Heart right ventricle (tissue), 16 donors: Measurements from ENCODE around the gene NARF. TPM values are rescaled to one million over a fixed set of nuclear protein-coding genes. Genes with fewer than 3 reads are reported as not detected.
A peak's percentile ranks its signal among the peaks of the same experiment; 100 is the strongest.
"Not testable (repeated sequence)": the region's sequence is repeated elsewhere in the genome, so short reads cannot be mapped to it uniquely, and the experiment has no call there.

Source experiments
- ATAC-seq, 8 donors: fragments of 200-7000 bp; cut with Tn5 transposase; one replicate each; pipeline ENCODE4 v1.9.1; 2020; ENCODE audit warnings: mild to moderate bottlenecking in 8 of 8, moderate library complexity in 8 of 8, moderate number of reproducible peaks in 1 of 8
- DNase-seq, 2 donors: peaks; one replicate each; pipeline ENCODE4 v3.0.0-alpha.2; 2020
- H3K27ac ChIP-seq, 10 donors: fragments of 200-600 bp; sonication (generic) in 2 of 10; one replicate each; pipeline versions ENCODE4 v1.5.0 to v1.8.0; 2020 to 2022; ENCODE audit warnings: mild to moderate bottlenecking in 3 of 10
- H3K27me3 ChIP-seq, 7 donors: fragments of 200-600 bp; one replicate each; pipeline ENCODE4 v1.8.0; 2021 to 2022; ENCODE audit warnings: mild to moderate bottlenecking in 2 of 7
- H3K36me3 ChIP-seq, 9 donors: fragments of 200-600 bp; sonication (generic) in 1 of 9; one replicate each; pipeline versions ENCODE4 v1.5.0 to v1.8.0; 2020 to 2022; ENCODE audit warnings: mild to moderate bottlenecking in 2 of 9
- H3K4me1 ChIP-seq, 9 donors: fragments of 200-600 bp; sonication (generic) in 1 of 9; one replicate each; pipeline versions ENCODE4 v1.5.0 to v1.8.0; 2020 to 2022; ENCODE audit warnings: mild to moderate bottlenecking in 4 of 9
- H3K4me3 ChIP-seq, 10 donors: fragments of 200-600 bp; sonication (generic) in 2 of 10; one replicate each; pipeline versions ENCODE4 v1.5.0 to v1.8.0; 2020 to 2022; ENCODE audit warnings: mild to moderate bottlenecking in 7 of 10, moderate library complexity in 2 of 10
- H3K9me3 ChIP-seq, 11 donors: fragments of 200-600 bp in 10 of 11; sonication (generic) in 2 of 11; one replicate each; pipeline versions ENCODE4 v1.5.0 to v1.8.0; 2013 to 2022; ENCODE audit warnings: mild to moderate bottlenecking in 2 of 11, control low read depth in 1 of 11, moderate library complexity in 1 of 11
- CTCF ChIP-seq, 9 donors: fragments of 200-600 bp; sonication (generic) in 2 of 9; IDR thresholded peaks; one replicate each; pipeline versions ENCODE4 v1.5.0 to v1.8.0; 2021 to 2022; ENCODE audit warnings: antibody characterized with exemption in 9 of 9, mild to moderate bottlenecking in 5 of 9, moderate library complexity in 1 of 9
- WGBS, 2 donors: extraction: QIAGEN DNeasy Blood & Tissue Kit; methylation state at CpG; one replicate each; pipeline ENCODE4 v1.1.7; 2013; ENCODE audit warnings: inconsistent platforms in 1 of 2; 5-methylcytosine and 5-hydroxymethylcytosine counted together
- intact Hi-C, 10 donors: fragments of 100-400 bp; cut with DNase I; formaldehyde crosslinking; loops; one replicate each; pipeline versions ENCODE4 v1.11.1 to v1.14.2; 2022
- polyA plus RNA-seq, 2 donors: library from polyadenylated mRNA; stranded (reverse); fragments of 200-250 nt; gene quantifications; one replicate each; pipeline ENCODE4 v1.2.3, GENCODE V29; 2013
- total RNA-seq, 10 donors: library from RNA; stranded (reverse); fragmentation: NEBNext Ultra II Directional in 3 of 10; extraction: Animal tissue kit (Norgen Biotek cat#: 25700) in 3 of 10; gene quantifications; one replicate each; pipeline versions ENCODE4 v1.2.1 to v1.2.4, GENCODE V29; 2021 to 2023
- donor health status: Arrhythmogenic right ventricular cardiomyopathy.
- donor health status: ischemic (EF 13 %, LVEDD 7.1; RV severe dilation, severe dysfunction).
- donor health status: healthy with polysubstance abuse.
- donor health status: DM: no; HTN: yes; CAD: no.
- donor health status: DM: no; HTN: no; CAD: no.
- donor health status: ischemic (EF 25% LVEDD 6.9; RV normal size, moderate dysfunction).
- donor health status: ischemic (EF 25% LVEDD 5.7; RV mildly dilated, moderate dysfunction).
- donor health status: healthy.
- donor health status: DM: yes; HTN: yes; CAD: no.
- donor health status: Ischemic cardiomyopathy.
- donor health status: ischemic (EF 35%, LVEDD 5.7; RV mildly dilated, moderate dysfunction).
- donor health status: nonischemic (EF 11% LVEDD 7.7; RV severe dilation, severe dysfunction).
- donor health status: DM: yes; HTN: yes; CAD: no.
- donor health status: PGD.
- donor health status: ischemic (EF 29% LVEDD 5.4; RV normal size, mild dysfunction).
- donor health status: nonischemic (EF 23%, LVEDD 6.1; RV moderate dilation, normal function).

NARF gene
- total and polyA plus RNA-seq, 12 donors = 48.4 to 179 (median 64.5) TPM

GRCh38 chr17:82529914-82530300 is 71.4 kb downstream of the NARF start:
- no peak for TF ChIP-seq CTCF (IDR thresholded peaks at IDR 0.05)
- H3K4me3 ChIP-seq = no peak overlapping the region
- peaks cover 22 to 98% (median 80%) of the 10 kb centered on the region in 9 donors for H3K4me1 ChIP-seq
- H3K36me3 ChIP-seq = no peaks in the 10 kb centered on the region
- ATAC-seq = no peak
- H3K27ac ChIP-seq = peak overlapping the region in 2 of 10 donors; percentile 85 to 89
- no peaks in the 10 kb centered on the region for H3K9me3 ChIP-seq
- intact Hi-C loops = no loop called here
- no peak for DNase-seq
- H3K27me3 ChIP-seq = no peaks in the 10 kb centered on the region
- 82 to 84% methylated on average over 9 of the region's 9 CpGs for WGBS, 2 donors

GRCh38 chr17:82531431-82531881 is 72.9 kb downstream of the NARF start:
- intact Hi-C loops = no loop called here
- H3K36me3 ChIP-seq = no peaks in the 10 kb centered on the region
- no peaks in the 10 kb centered on the region for H3K27me3 ChIP-seq
- no peak for ATAC-seq
- H3K4me1 ChIP-seq = peaks cover 20 to 98% (median 80%) of the 10 kb centered on the region in 9 donors
- no peaks in the 10 kb centered on the region for H3K9me3 ChIP-seq
- no peak overlapping the region for H3K4me3 ChIP-seq
- no peak for TF ChIP-seq CTCF (IDR thresholded peaks at IDR 0.05)
- WGBS, 2 donors = 88 to 90% methylated on average over 7 of the region's 7 CpGs
- no peak for DNase-seq
- H3K27ac ChIP-seq = no peak overlapping the region

- intact Hi-C loops = no loop called here
- DNase-seq = no peak
- H3K27me3 ChIP-seq = no peaks in the 10 kb centered on the region
- TF ChIP-seq CTCF (IDR thresholded peaks at IDR 0.05) = no peak
- H3K36me3 ChIP-seq = no peaks in the 10 kb centered on the region
- H3K9me3 ChIP-seq = no peaks in the 10 kb centered on the region
- H3K4me3 ChIP-seq = no peak overlapping the region
- peaks cover 22 to 98% (median 76%) of the 10 kb centered on the region in 9 donors for H3K4me1 ChIP-seq
- peak overlapping the region in 4 of 10 donors; percentile 71 to 92 (median 86) for H3K27ac ChIP-seq
- peak in 1 of 8 donors; percentile 29 for ATAC-seq
- WGBS, 2 donors = 54 to 64% methylated on average over 7 of the region's 7 CpGs
Measured at GRCh38 chr17:82534401-82534812, 75.9 kb downstream of the NARF start.

- ATAC-seq = peak; percentile 45 to 75 (median 66)
- peak overlapping the region in 5 of 10 donors; percentile 18 to 26 (median 22) for H3K4me3 ChIP-seq
- DNase-seq = peak; percentile 24 to 44
- no peaks in the 10 kb centered on the region for H3K27me3 ChIP-seq
- no peaks in the 10 kb centered on the region for H3K9me3 ChIP-seq
- H3K36me3 ChIP-seq = no peaks in the 10 kb centered on the region
- intact Hi-C loops = no loop called here
- no peak for TF ChIP-seq CTCF (IDR thresholded peaks at IDR 0.05)
- peak overlapping the region; percentile 66 to 92 (median 82) for H3K27ac ChIP-seq
- 16 to 34% methylated on average over 6 of the region's 6 CpGs for WGBS, 2 donors
- peaks cover 17 to 97% (median 59%) of the 10 kb centered on the region in 9 donors for H3K4me1 ChIP-seq
Measured at GRCh38 chr17:82536512-82537201, 78.1 kb downstream of the NARF start.

GRCh38 chr17:82537228-82537627 is 78.7 kb downstream of the NARF start:
- peak overlapping the region in 1 of 10 donors; percentile 26 for H3K4me3 ChIP-seq
- 81 to 85% methylated on average over 9 of the region's 9 CpGs for WGBS, 2 donors
- ATAC-seq = not testable (repeated sequence)

GRCh38 chr17:82539076-82539475 is 80.5 kb downstream of the NARF start:
- Histone ChIP-seq H3K4me1 (peaks cover 21 to 91% (median 53%) of the 10 kb centered on the region in 9 donors), H3K27ac (peak overlapping the region in 1 of 10 donors; percentile 88)
- DNase-seq, intact Hi-C loops, H3K9me3 ChIP-seq, H3K4me3 ChIP-seq, H3K36me3 ChIP-seq, H3K27me3 ChIP-seq, ATAC-seq: not testable (repeated sequence)
- WGBS, 2 donors = 95% methylated on average over 18 of the region's 18 CpGs

More at GRCh38 chr17:82537228-82537627, 78.7 kb downstream of the NARF start:
- H3K27me3 ChIP-seq, DNase-seq, H3K36me3 ChIP-seq, intact Hi-C loops, H3K9me3 ChIP-seq: not testable (repeated sequence)
- peak overlapping the region; percentile 66 to 92 (median 82) for H3K27ac ChIP-seq
- H3K4me1 ChIP-seq = peaks cover 17 to 91% (median 54%) of the 10 kb centered on the region in 9 donors
